Suppressor macrophage treated with lipopolysaccharide for 1 hour (primary cell): ENCODE measurements around the gene SPI1.
"Not testable (repeated sequence)": the region's sequence is repeated elsewhere in the genome, so short reads cannot be mapped to it uniquely, and the experiment has no call there.

Experiments used
- DNase-seq, 3 donors: peaks; one replicate each; pipeline ENCODE4 v3.0.0-alpha.2; 2020 to 2022

SPI1 gene

DNA sequence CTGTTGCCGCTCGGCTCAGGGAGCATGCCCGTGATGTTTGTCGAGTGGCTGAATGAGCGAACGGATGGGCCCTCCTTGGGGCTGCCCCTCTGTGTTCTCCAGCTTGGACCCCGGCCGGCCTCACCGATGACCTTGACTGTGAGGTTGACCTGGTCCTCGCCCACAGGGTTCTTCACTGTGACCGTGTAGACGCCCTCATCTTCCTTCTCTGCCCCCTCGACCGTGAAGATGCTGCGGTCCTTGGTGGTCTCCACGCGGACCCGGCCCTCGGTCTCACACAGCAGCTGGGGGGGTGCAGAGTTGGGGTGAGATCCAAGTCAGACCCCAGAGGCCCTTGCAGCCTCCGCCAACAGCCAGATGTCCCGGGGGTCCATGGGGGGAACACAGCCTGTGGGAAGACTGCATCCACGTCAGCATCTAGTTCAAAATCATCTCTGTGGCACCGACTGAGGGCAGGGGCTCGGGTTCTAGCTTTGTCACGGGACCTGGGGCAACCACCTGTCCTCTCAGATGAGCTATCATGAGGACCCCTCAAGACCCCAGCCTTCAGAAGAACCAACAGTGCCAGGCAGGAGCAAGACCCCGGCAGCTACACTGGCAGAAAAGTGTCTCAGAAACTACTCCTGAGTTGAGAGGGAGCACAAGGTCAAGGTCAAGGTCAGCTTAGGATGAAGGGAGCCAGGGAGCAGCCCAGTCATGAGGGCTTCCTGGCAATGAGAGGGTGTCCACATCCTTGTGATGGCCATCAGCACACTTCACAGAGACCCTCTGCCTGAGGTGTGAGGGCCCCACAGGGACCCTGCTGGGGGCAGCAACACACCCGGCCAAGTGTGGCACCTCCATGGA, 39.7 kb downstream of the SPI1 start:
- no peak for DNase-seq

DNA sequence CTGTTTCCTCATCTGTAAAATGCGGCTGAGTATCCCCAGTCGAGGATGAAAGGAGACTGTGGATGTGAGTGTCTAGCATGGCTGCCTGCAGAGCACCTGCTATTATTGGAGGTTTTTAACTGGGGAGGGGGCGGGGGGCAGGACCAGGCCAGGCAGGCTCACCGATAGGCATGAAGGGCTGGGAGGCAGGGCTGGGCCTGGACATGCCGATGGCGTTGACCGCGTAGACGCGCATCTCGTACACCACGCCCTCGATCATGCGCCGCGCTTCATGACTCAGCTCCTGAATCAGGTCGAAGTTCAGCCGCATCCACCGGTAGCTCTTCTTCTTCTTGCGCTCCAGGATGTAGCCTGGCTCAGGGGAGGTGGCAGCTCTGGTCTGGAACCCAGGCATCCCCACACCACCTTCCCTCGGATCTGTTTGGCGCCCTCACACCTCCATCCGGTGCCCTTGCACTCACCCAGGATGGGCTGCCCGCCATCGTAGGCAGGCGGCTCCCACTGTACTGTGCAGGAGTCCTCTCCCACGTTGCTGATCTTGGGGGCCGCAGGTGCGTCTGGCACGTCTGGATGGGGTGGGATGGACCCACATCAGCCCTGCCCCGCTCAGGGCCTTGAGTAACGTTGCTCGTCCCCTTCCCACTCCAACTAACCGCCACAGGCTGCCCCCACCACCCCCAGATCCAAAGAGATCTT, 41.0 kb downstream of the SPI1 start:
- no peak for DNase-seq

DNA sequence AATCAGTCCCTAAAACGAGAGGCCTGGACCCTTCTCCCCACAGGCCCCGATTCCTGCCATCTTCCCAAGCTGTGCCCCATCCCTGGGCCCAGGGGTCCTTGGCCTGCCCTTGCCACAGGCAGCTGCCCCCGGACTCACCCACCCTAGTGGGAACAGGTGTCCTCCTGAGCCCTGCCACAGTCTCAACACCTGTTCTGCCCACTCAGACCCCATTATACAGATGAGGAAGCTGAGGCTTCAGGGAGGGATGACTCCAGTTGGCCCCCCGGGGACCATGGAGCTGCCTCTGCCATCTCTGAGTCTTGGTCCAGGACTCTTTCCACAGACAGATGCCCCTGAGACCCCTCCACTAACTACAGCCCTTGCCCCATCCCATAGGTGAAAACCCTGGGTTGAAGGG, 41.8 kb downstream of the SPI1 start:
- no peak for DNase-seq

DNA sequence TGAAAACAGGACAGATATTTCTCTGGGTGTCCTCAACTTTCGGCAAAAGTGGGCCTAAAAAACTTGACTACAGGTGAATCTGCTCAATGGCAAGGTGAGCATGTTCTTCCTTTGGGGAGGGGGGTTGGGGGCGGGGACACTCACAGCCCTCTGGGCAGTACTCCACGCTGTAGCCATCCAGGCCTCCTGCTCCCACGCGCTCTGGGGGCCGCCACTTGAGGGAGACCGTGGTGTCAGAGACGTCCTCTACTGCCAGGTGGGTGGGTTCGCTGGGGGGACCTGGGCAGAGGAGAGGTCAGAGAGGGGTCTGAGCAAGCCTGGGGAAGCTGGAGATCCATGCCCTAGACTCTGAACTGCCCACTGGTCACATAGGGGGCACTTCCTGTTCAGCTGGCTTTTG, 42.6 kb downstream of the SPI1 start:
- no peak for DNase-seq

DNA sequence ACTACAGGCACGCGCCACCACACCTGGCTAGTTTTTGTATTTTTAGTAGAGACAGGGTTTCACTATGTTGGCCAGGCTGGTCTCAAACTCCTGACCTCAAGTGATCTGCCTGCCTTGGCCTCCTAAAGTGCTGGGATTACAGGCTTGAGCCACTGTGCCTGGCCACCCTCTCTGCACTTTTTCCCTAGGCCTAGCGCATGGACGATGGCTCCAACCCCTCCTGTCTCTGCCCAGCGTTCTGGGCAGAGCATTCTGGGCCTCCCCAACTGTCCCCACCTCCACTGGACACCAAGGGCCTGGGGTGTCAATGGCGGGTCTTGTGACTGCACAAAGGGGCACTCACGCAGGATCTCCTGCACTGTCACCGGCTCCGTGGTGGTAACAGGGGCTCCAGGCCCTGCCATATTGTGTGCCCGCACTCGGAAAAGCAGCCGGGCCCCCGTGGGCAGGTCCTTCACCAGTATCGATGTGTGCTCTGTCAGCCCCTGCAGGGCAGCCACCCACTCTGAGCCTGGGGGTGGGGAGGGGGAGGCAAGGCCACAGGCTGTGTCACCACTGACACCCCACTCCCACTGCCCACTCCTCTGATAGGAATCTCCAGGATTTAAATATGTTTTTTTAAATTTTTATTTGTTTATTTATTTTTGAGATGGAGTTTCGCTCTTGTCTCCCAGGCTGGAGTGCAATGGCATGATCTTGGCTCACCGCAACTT, 43.5 kb downstream of the SPI1 start:
- not testable (repeated sequence) for DNase-seq

DNA sequence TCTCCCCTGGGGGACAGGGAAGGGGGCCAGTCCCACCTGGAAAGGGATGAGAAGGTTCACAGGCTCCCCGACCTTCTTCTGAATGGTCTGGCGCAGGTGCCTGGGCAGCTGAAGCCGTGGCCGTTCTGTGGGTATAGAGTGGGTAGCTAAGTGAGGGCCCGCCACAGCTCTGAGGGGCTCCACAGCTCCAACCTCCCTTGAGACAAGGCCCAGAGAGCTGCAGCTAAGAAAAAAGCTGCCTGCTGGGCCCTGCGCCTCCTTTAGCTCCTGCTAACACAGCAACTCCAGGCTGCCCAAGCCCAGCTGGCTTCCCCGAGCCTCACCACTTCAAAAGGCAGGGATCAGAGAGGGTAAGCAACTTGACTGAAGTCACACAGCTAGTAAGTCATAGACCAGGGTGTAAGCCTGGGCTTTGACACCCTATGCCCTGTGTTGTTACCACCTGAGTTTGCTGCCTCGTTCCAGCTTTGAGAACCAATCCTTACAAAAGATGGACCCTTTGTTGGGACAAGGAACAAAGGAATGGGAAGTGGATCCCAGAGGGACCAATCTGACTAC, 44.4 kb downstream of the SPI1 start:
- no peak for DNase-seq

DNA sequence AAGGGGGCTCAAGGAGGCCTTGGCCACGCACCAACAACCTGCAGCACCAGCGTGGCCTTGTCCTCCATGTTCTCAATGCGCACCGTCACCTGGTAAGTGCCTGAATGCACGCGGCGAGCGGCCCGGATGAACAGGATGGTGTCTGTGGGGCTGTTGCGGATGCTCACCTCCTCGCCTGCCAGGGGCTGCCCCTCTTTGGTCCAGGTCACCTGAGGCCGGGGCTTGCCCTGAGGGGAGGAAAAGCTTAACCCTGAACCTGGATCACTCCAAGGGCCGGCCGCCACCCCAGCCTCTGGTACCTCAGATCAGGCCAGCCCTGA, 44.9 kb downstream of the SPI1 start:
- DNase-seq = no peak

DNA sequence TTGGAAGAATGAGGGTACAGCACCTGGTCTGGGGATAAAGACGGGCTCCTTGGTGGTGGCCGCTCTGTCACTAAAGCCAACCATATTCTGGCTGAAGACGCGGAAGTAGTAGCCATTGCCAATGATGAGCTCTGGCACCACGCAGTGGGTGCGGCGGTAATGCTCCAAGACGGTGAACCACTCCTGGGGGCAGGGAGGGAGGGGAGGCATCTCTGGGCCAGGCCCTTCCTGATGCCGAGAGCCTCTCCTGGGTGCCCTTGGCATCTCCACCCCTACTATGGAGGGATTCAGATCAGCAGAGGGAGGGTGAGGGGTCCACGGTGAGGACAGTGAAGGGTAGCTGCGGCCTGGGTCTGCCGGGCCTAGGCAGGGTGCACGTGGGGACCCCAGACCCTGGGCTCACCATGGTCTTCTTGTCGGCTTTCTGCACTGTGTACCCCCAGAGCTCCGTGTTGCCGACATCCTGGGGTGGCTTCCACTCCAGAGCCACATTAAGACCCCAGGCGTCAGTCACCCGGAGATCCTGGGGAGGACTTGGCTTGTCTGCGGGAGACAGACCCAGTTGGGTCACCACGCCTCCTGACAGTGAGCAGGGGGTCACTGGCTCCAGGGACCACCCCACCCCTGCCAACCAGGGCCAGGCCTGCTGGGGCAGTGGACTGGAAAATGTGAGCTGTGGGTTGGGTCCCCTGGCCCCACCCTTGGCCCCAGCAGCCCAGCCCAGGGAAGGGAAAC, 45.4 kb downstream of the SPI1 start:
- DNase-seq = no peak

DNA sequence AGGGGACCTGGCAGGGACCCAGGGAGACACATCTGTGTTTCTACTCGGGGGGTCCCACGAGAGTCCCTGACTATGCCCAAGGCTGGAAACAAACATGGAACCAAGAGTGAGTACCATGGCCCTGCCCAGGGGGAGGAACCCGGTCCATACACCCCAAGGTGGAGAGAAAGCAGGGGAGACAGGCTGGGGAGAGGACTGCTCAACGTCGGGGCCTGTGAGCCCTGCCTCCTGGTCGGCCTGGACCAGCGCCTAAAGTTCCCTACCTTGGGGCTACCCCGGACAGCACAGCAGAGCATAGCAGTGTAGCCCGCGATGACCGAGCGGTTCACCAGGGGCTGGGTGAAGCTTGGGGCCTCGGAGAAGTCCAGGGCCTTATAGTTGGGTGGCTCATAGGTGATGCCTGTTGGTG, 46.0 kb downstream of the SPI1 start:
- DNase-seq = no peak

DNA sequence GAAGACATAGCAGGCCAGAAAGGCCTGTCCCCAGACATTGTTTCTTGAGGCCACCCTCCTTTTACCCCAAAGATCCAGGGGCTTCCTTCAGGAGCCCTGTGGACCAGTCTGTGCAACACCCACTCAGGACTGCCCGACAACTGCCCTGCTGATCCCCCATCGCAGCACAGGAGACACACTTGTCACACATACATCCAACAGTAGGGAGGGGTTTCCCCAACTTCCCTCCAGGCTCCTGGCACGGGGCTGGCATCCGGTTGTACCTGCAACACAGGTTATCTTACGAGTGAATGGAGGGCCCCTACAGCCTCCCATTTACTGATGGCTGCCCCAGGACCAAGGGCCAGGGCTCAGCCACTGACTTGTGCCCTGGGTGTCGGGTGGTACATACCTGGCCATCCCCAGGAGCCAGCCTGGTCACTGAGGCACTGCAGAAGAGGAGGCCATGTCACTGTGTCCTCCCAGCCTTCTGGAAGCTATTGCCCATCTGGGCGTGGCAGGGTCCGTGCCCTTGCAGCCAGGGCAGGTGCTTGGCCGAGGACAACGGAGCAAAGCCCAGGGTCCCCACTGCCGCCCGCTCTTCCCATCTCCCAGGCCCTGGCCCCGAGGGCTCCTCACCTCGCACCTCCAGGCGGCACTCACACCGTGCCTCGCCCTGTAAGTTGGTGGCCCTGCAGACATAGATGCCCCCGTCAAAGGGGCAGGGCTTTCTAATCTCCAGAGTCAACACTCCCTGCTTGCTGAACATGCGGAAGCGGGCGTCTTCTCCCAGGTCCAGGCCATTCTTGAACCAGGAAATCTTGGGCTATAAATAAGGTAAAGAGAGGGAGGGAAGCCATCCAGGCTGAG, 46.7 kb downstream of the SPI1 start:
- no peak for DNase-seq

DNA sequence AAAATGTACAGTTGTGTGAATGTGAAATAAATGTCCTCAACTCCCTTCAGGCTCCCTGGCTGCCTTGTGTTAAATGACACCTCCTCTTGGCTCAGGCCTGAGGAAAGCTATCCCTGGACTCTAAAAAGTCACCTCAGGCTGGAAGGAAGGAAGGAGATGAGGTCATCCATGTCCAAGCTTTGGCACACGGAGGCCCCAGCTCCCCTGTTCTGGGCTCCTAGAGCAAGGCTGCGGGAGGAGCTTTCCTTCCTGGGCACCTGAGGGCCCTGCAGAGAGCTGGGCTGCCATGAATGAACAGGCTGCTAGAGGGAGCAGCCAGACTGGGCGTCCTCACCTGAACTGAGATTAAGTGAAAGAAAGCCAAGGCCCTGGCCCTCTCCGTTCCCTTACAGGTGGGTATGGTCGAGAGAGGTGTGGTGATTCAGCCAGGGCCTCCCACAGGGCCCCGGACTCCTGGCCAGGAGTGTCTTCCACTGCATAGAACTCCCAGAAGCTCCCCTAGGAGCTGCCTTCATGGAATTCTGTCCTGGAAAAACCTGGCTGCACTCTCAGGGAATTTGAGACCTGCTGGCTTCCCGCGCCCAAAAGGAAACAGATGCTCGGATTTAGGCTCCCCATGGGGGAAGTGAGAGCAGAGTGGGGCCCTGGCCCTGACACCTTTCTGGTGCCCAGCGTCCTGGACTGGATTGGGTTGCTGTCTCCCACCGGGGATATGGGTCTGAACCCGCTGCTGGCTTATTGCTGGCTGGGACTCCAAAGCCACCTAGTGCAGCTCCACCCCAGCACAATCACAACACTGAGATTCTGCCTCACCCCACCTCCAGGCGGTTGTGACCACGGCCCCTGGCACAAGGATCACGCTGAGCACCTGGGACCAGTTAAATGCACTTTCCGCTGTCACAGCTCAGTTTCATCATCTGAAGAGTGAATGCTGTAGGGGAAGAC, 48.1 kb downstream of the SPI1 start:
- DNase-seq = no peak

DNA sequence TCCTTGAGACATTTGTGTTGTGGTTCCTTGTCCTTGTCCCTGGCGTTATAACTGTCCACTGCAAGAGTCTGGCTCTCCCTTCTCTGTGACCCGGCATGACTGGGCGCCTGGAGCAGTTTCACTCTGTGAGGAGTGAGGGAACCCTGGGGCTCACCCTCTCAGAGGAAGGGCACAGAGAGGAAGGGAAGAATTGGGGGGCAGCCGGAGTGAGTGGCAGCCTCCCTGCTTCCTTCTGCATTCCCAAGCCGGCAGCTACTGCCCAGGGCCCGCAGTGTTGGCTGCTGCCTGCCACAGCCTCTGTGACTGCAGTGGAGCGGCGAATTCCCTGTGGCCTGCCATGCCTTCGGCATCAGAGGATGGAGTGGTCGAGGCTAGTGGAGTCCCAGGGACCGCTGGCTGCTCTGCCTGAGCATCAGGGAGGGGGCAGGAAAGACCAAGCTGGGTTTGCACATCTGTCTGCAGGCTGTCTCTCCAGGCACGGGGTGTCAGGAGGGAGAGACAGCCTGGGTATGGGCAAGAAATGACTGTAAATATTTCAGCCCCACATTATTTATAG, 48.8 kb downstream of the SPI1 start:
- DNase-seq = no peak

DNA sequence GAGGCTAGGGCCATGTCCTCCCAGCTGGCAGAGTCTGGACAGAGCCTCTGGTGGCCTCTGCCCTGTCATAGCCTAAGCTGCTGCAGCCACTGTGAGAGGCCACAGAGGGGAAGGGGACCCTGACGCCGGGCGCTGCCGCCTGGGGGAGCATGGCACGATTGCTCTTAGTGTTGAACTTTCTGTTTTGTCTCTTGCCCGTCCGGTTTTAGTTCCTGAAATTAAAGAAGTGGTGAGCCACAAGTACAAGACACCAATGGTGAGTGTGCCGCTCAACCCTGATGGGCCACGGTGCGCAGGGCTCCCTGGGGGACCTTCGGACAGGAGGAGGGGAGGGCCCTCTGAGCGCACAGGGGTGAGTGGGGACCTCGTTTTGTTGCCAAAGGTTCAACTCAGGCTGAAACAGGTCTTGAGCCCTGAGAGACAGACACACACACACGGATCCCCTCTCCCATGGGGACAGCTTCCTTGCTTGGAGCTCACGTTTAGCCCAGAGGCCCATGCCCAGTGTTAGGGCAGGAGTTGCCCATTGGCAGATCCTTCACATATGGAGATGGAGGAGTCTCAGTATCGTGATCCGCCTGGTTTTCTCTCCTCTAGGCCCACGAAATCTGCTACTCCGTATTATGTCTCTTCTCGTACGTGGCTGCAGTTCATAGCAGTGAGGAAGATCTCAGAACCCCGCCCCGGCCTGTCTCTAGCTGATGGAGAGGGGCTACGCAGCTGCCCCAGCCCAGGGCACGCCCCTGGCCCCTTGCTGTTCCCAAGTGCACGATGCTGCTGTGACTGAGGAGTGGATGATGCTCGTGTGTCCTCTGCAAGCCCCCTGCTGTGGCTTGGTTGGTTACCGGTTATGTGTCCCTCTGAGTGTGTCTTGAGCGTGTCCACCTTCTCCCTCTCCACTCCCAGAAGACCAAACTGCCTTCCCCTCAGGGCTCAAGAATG, 49.6 kb downstream of the SPI1 start:
- peak; percentile 51 to 54 (median 52) for DNase-seq

DNA sequence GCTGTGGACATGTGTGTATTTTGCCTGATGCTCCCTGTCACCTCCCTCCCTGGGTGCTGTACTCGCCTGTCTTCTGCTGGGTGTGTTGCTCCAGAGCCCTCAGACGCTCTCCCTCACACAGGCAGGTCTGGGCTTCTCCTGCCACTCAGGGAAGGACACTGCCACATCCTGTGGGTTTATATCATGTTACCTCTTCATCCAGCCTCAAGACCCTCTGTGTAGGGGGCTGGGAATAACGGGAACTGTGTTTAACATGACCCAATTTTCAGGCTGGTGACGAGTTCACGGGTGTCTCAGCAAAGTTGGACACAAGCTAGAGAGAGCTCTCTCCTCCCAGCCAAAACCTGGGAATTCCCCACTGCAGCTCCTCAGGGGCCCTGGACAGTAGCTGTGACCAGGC, 50.4 kb downstream of the SPI1 start:
- DNase-seq = peak in 1 of 3 donors; percentile 3

DNA sequence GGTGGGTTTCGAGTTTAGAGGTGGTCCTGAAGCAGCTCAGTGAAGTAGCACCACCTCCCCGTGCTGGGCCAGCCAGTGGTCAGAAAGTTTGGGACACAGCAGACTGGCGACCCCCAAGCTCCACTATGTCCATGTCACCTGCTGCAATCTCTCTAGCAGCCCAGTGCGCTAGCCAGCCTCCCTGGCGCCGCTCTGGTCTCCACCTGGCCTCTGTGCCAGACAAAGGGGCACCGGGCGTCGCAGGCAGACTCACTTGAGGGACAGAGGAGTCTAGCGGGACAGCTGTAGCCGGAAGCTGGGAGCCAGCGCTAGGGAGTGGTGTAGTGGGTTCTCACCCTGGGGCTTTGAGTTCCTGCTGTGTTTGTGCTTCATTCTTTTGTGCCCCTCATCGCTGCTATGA, 51.3 kb downstream of the SPI1 start:
- no peak for DNase-seq

DNA sequence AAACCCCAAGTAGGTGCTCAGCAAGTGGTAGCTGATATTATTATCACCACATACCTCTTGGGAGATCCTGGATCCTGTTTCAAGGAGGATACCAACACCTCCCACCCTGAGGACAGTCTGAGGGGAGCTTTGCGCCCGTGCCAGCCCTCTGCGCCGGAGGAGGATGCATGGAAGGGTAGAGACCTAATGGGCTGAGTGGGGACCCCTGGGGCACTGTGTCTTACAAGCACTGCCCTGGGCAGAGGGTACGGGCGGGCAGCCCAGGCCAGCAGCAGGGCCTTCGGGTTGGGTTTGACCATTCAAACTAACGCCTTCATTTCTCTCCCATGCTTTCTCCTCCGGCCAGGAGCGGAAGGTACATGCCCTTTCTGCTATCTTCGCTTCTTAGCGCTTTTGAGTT, 52.1 kb downstream of the SPI1 start:
- no peak for DNase-seq

DNA sequence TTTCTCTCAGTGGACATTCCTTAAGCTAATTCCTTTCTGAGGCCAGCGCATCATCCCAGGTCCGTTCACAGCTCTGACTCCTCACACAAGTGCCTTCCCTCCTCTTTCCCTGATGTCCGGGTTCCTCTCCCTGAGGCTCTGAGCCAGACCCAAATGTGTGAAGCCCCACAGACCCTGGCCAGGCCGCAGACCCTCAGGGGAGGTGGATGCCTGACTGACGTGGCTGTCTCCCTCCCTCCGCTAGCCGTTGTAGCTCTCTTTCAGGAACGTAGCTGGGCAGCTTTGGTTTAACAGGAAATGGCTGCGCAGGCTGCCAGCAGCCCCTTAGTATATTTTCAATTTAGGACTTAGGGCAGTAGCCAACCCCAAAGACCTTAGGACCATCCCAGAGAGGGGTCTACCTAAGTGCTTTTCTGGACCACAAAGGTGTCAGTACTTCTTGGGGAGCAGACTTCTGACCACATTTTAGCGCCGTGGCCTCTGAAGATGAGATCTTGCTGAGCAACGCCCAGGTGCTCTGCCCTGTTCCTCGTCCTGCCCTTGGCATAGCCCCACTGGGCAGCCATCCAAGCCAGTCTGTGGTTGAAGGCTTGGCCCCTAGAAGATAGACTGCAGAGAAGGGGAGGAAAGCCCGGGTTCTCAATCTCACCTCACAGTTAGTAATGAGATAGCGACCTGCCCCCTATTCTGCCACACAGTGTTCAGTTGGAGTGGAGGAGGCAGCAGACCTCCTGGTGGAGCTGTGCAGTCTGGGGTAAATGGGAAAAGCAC, 52.9 kb downstream of the SPI1 start:
- no peak for DNase-seq

DNA sequence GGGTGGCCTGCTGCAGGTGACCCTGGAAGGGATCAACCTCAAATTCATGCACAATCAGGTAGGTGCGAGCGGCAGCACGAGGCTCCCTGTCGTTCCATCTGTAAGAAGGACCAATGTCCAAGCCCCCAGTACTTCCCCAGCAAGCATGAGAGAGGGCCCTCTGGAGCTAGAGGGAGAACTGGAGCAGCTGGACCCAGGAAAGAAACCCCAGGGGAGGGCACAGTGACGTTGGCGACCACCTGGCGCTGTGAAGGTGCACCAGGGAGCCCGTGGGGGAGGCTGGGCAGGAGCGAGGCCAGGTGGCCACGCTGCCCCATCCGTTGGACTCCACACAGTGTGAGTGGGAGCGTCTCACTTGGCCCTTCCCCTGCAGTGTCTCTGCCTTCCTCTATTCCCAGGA, 53.8 kb downstream of the SPI1 start:
- DNase-seq = no peak
